ENCODE data around the gene ATXN1. TPM values are rescaled to one million over a fixed set of nuclear protein-coding genes. Genes with fewer than 3 reads are reported as not detected.
A peak's percentile ranks its signal among the peaks of the same experiment; 100 is the strongest.

Gene ATXN1
- total RNA-seq, 1 donor: 48.5 TPM

DNA sequence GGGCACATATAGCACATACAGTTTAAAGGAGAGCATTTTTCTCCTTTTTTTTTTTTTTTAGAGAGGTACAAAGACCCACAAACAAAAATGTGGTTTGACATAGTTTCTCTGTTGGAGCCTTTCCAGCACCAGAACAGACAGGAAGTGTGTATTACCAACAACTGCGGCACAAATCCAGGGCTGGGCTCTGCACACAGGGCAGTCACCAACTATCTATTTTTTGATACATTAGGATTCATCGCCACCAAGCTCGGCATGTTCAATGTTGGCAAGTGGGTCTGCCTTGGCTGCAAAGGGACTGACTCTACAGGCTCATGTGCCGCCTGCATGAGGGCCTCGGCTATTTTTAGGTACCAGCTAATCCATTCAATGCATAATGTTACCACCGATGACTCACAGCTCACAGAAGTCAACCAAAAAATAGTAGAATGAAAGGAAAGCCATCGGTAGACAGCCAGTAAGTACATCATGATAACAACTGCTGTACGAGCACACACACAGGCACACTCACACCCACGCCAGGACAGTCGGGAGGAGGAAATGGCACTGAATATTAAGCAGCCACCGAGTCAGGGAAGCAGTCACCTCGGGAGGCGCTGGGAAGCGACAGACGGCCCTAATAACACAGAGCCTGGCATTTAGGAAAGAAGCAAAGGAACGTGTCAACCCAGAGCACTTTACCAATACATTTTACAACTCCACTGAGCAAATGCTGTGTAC is 441.3 kb downstream of the ATXN1 start:
- Histone ChIP-seq H3K36me3 (ENCODE audit: insufficient read depth, low read length) (no peaks in the 10 kb centered on the region), H3K4me3 (ENCODE audit: insufficient read depth, low read length) (peak overlapping the region; percentile 63), H2AFZ (ENCODE audit: low read length) (peak overlapping the region; percentile 54), H3K27me3 (ENCODE audit: insufficient read depth, low read length) (no peaks in the 10 kb centered on the region), H3K79me2 (ENCODE audit: insufficient read depth, low read length) (peaks cover 3% of the 10 kb centered on the region), H3K27ac (ENCODE audit: low read depth, low read length) (peak overlapping the region; percentile 98), H3K9me3 (ENCODE audit: low read depth, low read length) (no peaks in the 10 kb centered on the region), H3K4me2 (ENCODE audit: insufficient read depth, low read length) (peak overlapping the region; percentile 91), H4K20me1 (ENCODE audit: insufficient read depth, low read length) (peaks cover 29% of the 10 kb centered on the region), H3K4me1 (ENCODE audit: insufficient read depth, low read length) (peaks cover 69% of the 10 kb centered on the region)
- DNase-seq (ENCODE audit: insufficient read length, low spot score, missing footprints): peak; percentile 95
- TF ChIP-seq, protein P1, sequence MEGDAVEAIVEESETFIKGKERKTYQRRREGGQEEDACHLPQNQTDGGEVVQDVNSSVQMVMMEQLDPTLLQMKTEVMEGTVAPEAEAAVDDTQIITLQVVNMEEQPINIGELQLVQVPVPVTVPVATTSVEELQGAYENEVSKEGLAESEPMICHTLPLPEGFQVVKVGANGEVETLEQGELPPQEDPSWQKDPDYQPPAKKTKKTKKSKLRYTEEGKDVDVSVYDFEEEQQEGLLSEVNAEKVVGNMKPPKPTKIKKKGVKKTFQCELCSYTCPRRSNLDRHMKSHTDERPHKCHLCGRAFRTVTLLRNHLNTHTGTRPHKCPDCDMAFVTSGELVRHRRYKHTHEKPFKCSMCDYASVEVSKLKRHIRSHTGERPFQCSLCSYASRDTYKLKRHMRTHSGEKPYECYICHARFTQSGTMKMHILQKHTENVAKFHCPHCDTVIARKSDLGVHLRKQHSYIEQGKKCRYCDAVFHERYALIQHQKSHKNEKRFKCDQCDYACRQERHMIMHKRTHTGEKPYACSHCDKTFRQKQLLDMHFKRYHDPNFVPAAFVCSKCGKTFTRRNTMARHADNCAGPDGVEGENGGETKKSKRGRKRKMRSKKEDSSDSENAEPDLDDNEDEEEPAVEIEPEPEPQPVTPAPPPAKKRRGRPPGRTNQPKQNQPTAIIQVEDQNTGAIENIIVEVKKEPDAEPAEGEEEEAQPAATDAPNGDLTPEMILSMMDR (IDR thresholded peaks at IDR 0.05; ENCODE audit: extremely low read depth, low read depth, low read length): no peak

GRCh38 chr6:16318953-16319720 is 442.1 kb downstream of the ATXN1 start:
- Histone ChIP-seq H3K36me3 (ENCODE audit: insufficient read depth, low read length) (no peaks in the 10 kb centered on the region), H3K79me2 (ENCODE audit: insufficient read depth, low read length) (peaks cover 3% of the 10 kb centered on the region), H3K9me3 (ENCODE audit: low read depth, low read length) (no peaks in the 10 kb centered on the region), H3K4me2 (ENCODE audit: insufficient read depth, low read length) (peak overlapping the region; percentile 91), H3K27me3 (ENCODE audit: insufficient read depth, low read length) (no peaks in the 10 kb centered on the region), H3K4me1 (ENCODE audit: insufficient read depth, low read length) (peaks cover 62% of the 10 kb centered on the region), H3K27ac (ENCODE audit: low read depth, low read length) (peak overlapping the region; percentile 98), H3K4me3 (ENCODE audit: insufficient read depth, low read length) (no peak overlapping the region), H4K20me1 (ENCODE audit: insufficient read depth, low read length) (peaks cover 23% of the 10 kb centered on the region), H2AFZ (ENCODE audit: low read length) (peak overlapping the region; percentile 37)
- no peak for DNase-seq (ENCODE audit: insufficient read length, low spot score, missing footprints)
- TF ChIP-seq, protein P1 (IDR thresholded peaks at IDR 0.05; ENCODE audit: extremely low read depth, low read depth, low read length): no peak

- peak overlapping the region; percentile 59 for H3K4me2 ChIP-seq (ENCODE audit: insufficient read depth, low read length)
- TF ChIP-seq, protein P1 (IDR thresholded peaks at IDR 0.05; ENCODE audit: extremely low read depth, low read depth, low read length): no peak
- DNase-seq (ENCODE audit: insufficient read length, low spot score, missing footprints): peak; percentile 95
- H3K27ac ChIP-seq (ENCODE audit: low read depth, low read length): peak overlapping the region; percentile 98
- H3K27me3 ChIP-seq (ENCODE audit: insufficient read depth, low read length): no peaks in the 10 kb centered on the region
- H3K36me3 ChIP-seq (ENCODE audit: insufficient read depth, low read length): no peaks in the 10 kb centered on the region
- H4K20me1 ChIP-seq (ENCODE audit: insufficient read depth, low read length): peaks cover 20% of the 10 kb centered on the region
- peak overlapping the region; percentile 37 for H2AFZ ChIP-seq (ENCODE audit: low read length)
- no peak overlapping the region for H3K4me3 ChIP-seq (ENCODE audit: insufficient read depth, low read length)
- H3K79me2 ChIP-seq (ENCODE audit: insufficient read depth, low read length): peaks cover 3% of the 10 kb centered on the region
- H3K9me3 ChIP-seq (ENCODE audit: low read depth, low read length): no peaks in the 10 kb centered on the region
- peaks cover 62% of the 10 kb centered on the region for H3K4me1 ChIP-seq (ENCODE audit: insufficient read depth, low read length)
Measured at GRCh38 chr6:16318538-16318937, 442.7 kb downstream of the ATXN1 start.

GRCh38 chr6:16316741-16317251 is 444.5 kb downstream of the ATXN1 start:
- Histone ChIP-seq H3K4me2 (ENCODE audit: insufficient read depth, low read length) (peak overlapping the region; percentile 74), H3K27ac (ENCODE audit: low read depth, low read length) (peak overlapping the region; percentile 98), H3K27me3 (ENCODE audit: insufficient read depth, low read length) (no peaks in the 10 kb centered on the region), H3K4me1 (ENCODE audit: insufficient read depth, low read length) (peaks cover 52% of the 10 kb centered on the region), H3K79me2 (ENCODE audit: insufficient read depth, low read length) (no peaks in the 10 kb centered on the region), H3K36me3 (ENCODE audit: insufficient read depth, low read length) (no peaks in the 10 kb centered on the region), H2AFZ (ENCODE audit: low read length) (no peak overlapping the region), H4K20me1 (ENCODE audit: insufficient read depth, low read length) (peaks cover 12% of the 10 kb centered on the region), H3K9me3 (ENCODE audit: low read depth, low read length) (no peaks in the 10 kb centered on the region), H3K4me3 (ENCODE audit: insufficient read depth, low read length) (no peak overlapping the region)
- TF ChIP-seq, protein P1 (IDR thresholded peaks at IDR 0.05; ENCODE audit: extremely low read depth, low read depth, low read length): peak; percentile 92
- peak; percentile 86 for DNase-seq (ENCODE audit: insufficient read length, low spot score, missing footprints)
